K562 (cell line): ENCODE results near the gene SLC35G3. TPM values are rescaled to one million over a fixed set of nuclear protein-coding genes. Genes with fewer than 3 reads are reported as not detected.

Experiments used
- ATAC-seq: fragments of 200-7000 bp; cut with Tn5 transposase; 3 replicates; pipeline ENCODE4 v1.9.1; 2020; ENCODE audit warnings: moderate library complexity
- BruUV-seq: library from RNA; stranded (reverse); fragments of 400-500 nt; replicated peaks from 2 replicates; lab custom pipeline; 2021; lab: Mats Ljungman, UMichigan
- CTCF ChIA-PET: fragments of 300-600 bp; formaldehyde crosslinking; extraction: SDS; loops from one replicate; lab custom pipeline; 2021; ENCODE audit warnings: low intra/inter-chr PET ratio; lab: Yijun Ruan, JAX
- POLR2A ChIA-PET: fragments of 300-600, 350-650 bp; sonication (Branson Sonifier 250); formaldehyde crosslinking; extraction: SDS; loops from one replicate; lab custom pipeline; 2021; ENCODE audit warnings: antibody characterized with exemption, inconsistent platforms; lab: Yijun Ruan, JAX
- DNase-seq, 4 experiments: peaks; one replicate each; pipeline versions ENCODE4 v3.0.0 to v3.0.0-alpha.2; 2011 to 2018; ENCODE audit warnings: low spot score in 3 of 4, mixed read lengths in 3 of 4; ENCODE audit errors: extremely low read depth in 1 of 4
- FAIRE-seq: peaks from 2 replicates; lab custom pipeline; 2011; peaks lifted over from hg19 to GRCh38; lab: Jason Lieb, UNC
- H2AFZ ChIP-seq: 2 replicates; pipeline ENCODE4 v1.6.0; 2011; ENCODE audit warnings: low read depth, low read length, control low read depth, inconsistent platforms
- H3K27ac ChIP-seq: fragments of 200-600 bp; 3 replicates; pipeline ENCODE4 v1.8.0; 2011; ENCODE audit warnings: low read depth, mild to moderate bottlenecking, control low read depth, inconsistent platforms, low read length, moderate library complexity, mixed read lengths; ENCODE audit errors: extremely low read depth
- H3K27me3 ChIP-seq, 2 experiments: fragments of 300-600 bp in 1 of 2; 2 replicates in 1 of 2; 3 replicates in 1 of 2; pipeline versions ENCODE4 v1.6.0 to v1.8.0; 2011; ENCODE audit warnings: inconsistent platforms in 2 of 2, low read length in 2 of 2, mild to moderate bottlenecking in 1 of 2, mixed read lengths in 1 of 2, moderate library complexity in 1 of 2; ENCODE audit not compliant: control insufficient read depth in 2 of 2, insufficient read depth in 2 of 2
- H3K36me3 ChIP-seq: fragments of 300-600 bp; 3 replicates; pipeline ENCODE4 v1.8.0; 2011; ENCODE audit warnings: mild to moderate bottlenecking, low read length, inconsistent platforms; ENCODE audit not compliant: control insufficient read depth, insufficient read depth
- H3K4me1 ChIP-seq, 2 experiments: fragments of 200-600 bp in 1 of 2; replicated peaks in 1 of 2; 2 replicates in 1 of 2; 3 replicates in 1 of 2; pipeline versions ENCODE4 v1.5.1 to v1.8.0; 2011; ENCODE audit warnings: inconsistent platforms in 2 of 2, low read length in 2 of 2, mild to moderate bottlenecking in 1 of 2, mixed read lengths in 1 of 2, moderate library complexity in 1 of 2; ENCODE audit not compliant: control insufficient read depth in 2 of 2, insufficient read depth in 2 of 2
- H3K4me2 ChIP-seq: 2 replicates; pipeline ENCODE4 v1.6.1; 2011; ENCODE audit warnings: low read length, control low read depth, inconsistent platforms, mixed read lengths; ENCODE audit not compliant: insufficient read depth
- H3K4me3 ChIP-seq: fragments of 200-600 bp; sonication (generic), shearing (Covaris generic); 2 replicates; pipeline ENCODE4 v1.5.1; 2016; ENCODE audit warnings: control low read depth, inconsistent platforms
- H3K79me2 ChIP-seq: fragments of 200-600 bp; 3 replicates; pipeline ENCODE4 v1.8.0; 2011; ENCODE audit warnings: low read length, inconsistent platforms; ENCODE audit not compliant: control insufficient read depth, insufficient read depth
- H3K9ac ChIP-seq, 2 experiments: 2 replicates each; pipeline versions ENCODE4 v1.6.0 to v1.6.1; 2011; ENCODE audit warnings: low read depth in 2 of 2, low read length in 2 of 2, control low read depth in 1 of 2, inconsistent platforms in 1 of 2, mild to moderate bottlenecking in 1 of 2, mixed read lengths in 1 of 2; ENCODE audit not compliant: insufficient read depth in 1 of 2
- H3K9me1 ChIP-seq: one replicate; pipeline ENCODE4 v1.6.0; 2011; ENCODE audit warnings: inconsistent platforms, mild to moderate bottlenecking, low read length, moderate library complexity; ENCODE audit not compliant: control insufficient read depth, insufficient read depth
- H3K9me3 ChIP-seq: replicated peaks from 2 replicates; pipeline ENCODE4 v1.5.1; 2011; ENCODE audit warnings: low read depth, low read length, inconsistent platforms; ENCODE audit not compliant: control insufficient read depth, insufficient read depth
- H4K20me1 ChIP-seq: replicated peaks from 2 replicates; pipeline ENCODE4 v1.6.1; 2011; ENCODE audit warnings: low read length, inconsistent platforms, mixed read lengths; ENCODE audit not compliant: control insufficient read depth, insufficient read depth
- C11orf30 ChIP-seq: fragments of 450-650 bp; IDR thresholded peaks from 2 replicates; pipeline ENCODE4 v1.6.1; 2016; ENCODE audit warnings: low read depth, mild to moderate bottlenecking
- CBX3 ChIP-seq, 2 experiments: IDR thresholded peaks; 1 replicate in 1 of 2; 2 replicates in 1 of 2; pipeline ENCODE4 v1.6.1; 2012; ENCODE audit warnings: inconsistent platforms in 2 of 2, low read length in 2 of 2, borderline replicate concordance in 1 of 2, control low read depth in 1 of 2
- CCAR2 ChIP-seq: fragments of 200-400 bp; formaldehyde crosslinking; IDR thresholded peaks from 2 replicates; pipeline ENCODE4 v1.6.1; 2017; ENCODE audit warnings: mild to moderate bottlenecking, low read depth, low read length
- CCNT2 ChIP-seq: IDR thresholded peaks from 2 replicates; pipeline ENCODE4 v1.6.1; 2011; ENCODE audit warnings: borderline replicate concordance, low read depth, mild to moderate bottlenecking, moderate library complexity, mixed read lengths, low read length; ENCODE audit not compliant: insufficient read length; ENCODE audit errors: extremely low read depth
- CHD2 ChIP-seq: IDR thresholded peaks from 2 replicates; pipeline ENCODE4 v1.6.1; 2011; ENCODE audit warnings: low read depth, low read length
- DMBX1 ChIP-seq: fragments of 250-450 bp; sonication (Bioruptor Pico); IDR thresholded peaks from 2 replicates; pipeline ENCODE4 v1.8.0; 2022; ENCODE audit warnings: inconsistent platforms, mild to moderate bottlenecking, moderate library complexity, borderline replicate concordance
- MAFG ChIP-seq: fragments of 450-650 bp; conservative IDR thresholded peaks from 2 replicates; pipeline ENCODE4 v1.6.1; 2016; ENCODE audit warnings: missing genetic modification characterization, missing compliant biosample characterization
- ZNF316 ChIP-seq: fragments of 450-650 bp; IDR thresholded peaks from 2 replicates; pipeline ENCODE4 v1.6.1; 2016
- WGBS: fragments of 100-300 bp; shearing (Covaris generic); methylation state at CpG from one replicate; pipeline ENCODE4 v1.1.6; 2016; ENCODE audit warnings: low coverage, mixed read lengths; ENCODE audit not compliant: insufficient coverage; ENCODE audit errors: missing lambda C conversion rate; 5-methylcytosine and 5-hydroxymethylcytosine counted together
- in situ Hi-C: fragments of 300-500 bp; cut with MboI; formaldehyde crosslinking; loops from 4 replicates; pipeline ENCODE4 v1.15.0; 2018; ENCODE audit warnings: inconsistent platforms, mixed read lengths
- intact Hi-C: fragments of 100-400 bp; cut with micrococcal nuclease; formaldehyde crosslinking; loops from 2 replicates; pipeline ENCODE4 v1.14.2; 2022
- polyA plus RNA-seq, 8 experiments: library from polyadenylated mRNA; depleted of rRNA in 4 of 8; stranded (reverse) in 5 of 8; unstranded in 3 of 8; fragments of >200 nt; fragmentation: Nextera tagmentation in 2 of 8; fragmentation: Illumina TruSeq in 1 of 8; extraction: Ambion mirVana in 2 of 8; extraction: Trizol in 1 of 8; gene quantifications; 2 replicates each; pipeline versions ENCODE4 v1.2.1 to v1.2.3, GENCODE V29; 2011 to 2014; ENCODE audit warnings: inconsistent platforms in 1 of 8, missing spikeins in 1 of 8
- total RNA-seq, 7 experiments: library from RNA; depleted of rRNA in 6 of 7; stranded (reverse); fragments of >200 nt in 6 of 7; fragmentation: Illumina TruSeq in 2 of 7; extraction: Trizol in 2 of 7; gene quantifications; 2 replicates each; pipeline versions ENCODE4 v1.2.1 to v1.2.3, GENCODE V29; 2011 to 2021; ENCODE audit warnings: low replicate concordance in 1 of 7
- TF ChIP-seq, protein P1 (sequence below): fragments of 250-450 bp; sonication (Bioruptor Pico); IDR thresholded peaks from 2 replicates; pipeline ENCODE4 v1.8.0; 2021; ENCODE audit warnings: mild to moderate bottlenecking, moderate library complexity

Gene SLC35G3
- total and polyA plus RNA-seq, 9 of the 15 experiments (the other 6 are each of a cell fraction or from before 2014, with no cell fraction given) = not detected

DNA sequence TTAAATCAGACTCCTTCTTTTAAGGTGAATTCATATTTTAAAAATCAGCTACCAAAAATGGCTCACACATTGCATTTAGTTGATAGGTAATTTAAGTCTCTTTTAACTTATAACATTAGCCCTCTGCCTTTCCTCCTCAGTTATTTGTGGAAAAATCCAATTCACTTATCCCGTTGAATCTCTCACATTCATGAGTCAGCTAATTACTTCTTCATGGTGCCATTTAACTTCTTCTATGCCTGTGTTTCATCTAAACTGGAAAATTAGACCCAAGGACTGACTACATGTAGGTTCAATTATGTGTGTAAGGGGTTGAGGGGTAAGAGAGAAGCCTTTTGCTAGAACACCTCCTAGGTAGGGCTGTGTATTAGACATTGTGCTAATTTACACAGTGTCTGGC lies 30.2 kb upstream of the SLC35G3 start:
- ATAC-seq = no peak
- H3K79me2 ChIP-seq = no peaks in the 10 kb centered on the region
- H3K4me2 ChIP-seq = no peak overlapping the region
- no peaks in the 10 kb centered on the region for H4K20me1 ChIP-seq
- TF ChIP-seq CCNT2 (no peak), CBX3 (IDR thresholded peaks at IDR 0.05; ENCODE audit: borderline replicate concordance in 1 of 2, low read length in 2 of 2) (no peak), C11orf30 (peak; percentile 54; the same call in 1 of the 2 replicates), CHD2 (no peak), ZNF316 (peak; percentile 79), CCAR2 (no peak), DMBX1 (no peak), MAFG (0 out of 2 replicates have a peak, but pooled peaks have one; percentile 26)
- TF ChIP-seq, protein P1, sequence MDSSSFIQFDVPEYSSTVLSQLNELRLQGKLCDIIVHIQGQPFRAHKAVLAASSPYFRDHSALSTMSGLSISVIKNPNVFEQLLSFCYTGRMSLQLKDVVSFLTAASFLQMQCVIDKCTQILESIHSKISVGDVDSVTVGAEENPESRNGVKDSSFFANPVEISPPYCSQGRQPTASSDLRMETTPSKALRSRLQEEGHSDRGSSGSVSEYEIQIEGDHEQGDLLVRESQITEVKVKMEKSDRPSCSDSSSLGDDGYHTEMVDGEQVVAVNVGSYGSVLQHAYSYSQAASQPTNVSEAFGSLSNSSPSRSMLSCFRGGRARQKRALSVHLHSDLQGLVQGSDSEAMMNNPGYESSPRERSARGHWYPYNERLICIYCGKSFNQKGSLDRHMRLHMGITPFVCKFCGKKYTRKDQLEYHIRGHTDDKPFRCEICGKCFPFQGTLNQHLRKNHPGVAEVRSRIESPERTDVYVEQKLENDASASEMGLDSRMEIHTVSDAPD (CRISPR knock-in tag) = no peak
- no peak overlapping the region for H3K4me3 ChIP-seq
- no peaks in the 10 kb centered on the region for H3K36me3 ChIP-seq
- no peak overlapping the region for H3K27ac ChIP-seq
- intact Hi-C loops (no loop called here), in situ Hi-C loops (no loop called here)
- CTCF ChIA-PET = no interaction called here
- no peaks in the 10 kb centered on the region for H3K9me3 ChIP-seq
- FAIRE-seq = no peak
- WGBS = 0% methylated on average over 1 of the region's 1 CpG
- H3K9me1 ChIP-seq = no peaks in the 10 kb centered on the region
- no peak for DNase-seq
- no peaks in the 10 kb centered on the region for H3K4me1 ChIP-seq
- H2AFZ ChIP-seq = no peak overlapping the region
- H3K27me3 ChIP-seq = peaks cover 5 to 15% of the 10 kb centered on the region in 2 experiments; a peak in 4 of 5 replicates
- BruUV-seq = no TSS peak
- no peak overlapping the region for H3K9ac ChIP-seq
- POLR2A ChIA-PET = no interaction called here
